Inflammatory macrophage treated with lipopolysaccharide for 1 hour (primary cell): ENCODE measurements around the gene GEN1.

Experiments used
- DNase-seq, 2 donors: peaks; one replicate each; pipeline ENCODE4 v3.0.0-alpha.2; 2020 to 2022

The GEN1 gene

DNA sequence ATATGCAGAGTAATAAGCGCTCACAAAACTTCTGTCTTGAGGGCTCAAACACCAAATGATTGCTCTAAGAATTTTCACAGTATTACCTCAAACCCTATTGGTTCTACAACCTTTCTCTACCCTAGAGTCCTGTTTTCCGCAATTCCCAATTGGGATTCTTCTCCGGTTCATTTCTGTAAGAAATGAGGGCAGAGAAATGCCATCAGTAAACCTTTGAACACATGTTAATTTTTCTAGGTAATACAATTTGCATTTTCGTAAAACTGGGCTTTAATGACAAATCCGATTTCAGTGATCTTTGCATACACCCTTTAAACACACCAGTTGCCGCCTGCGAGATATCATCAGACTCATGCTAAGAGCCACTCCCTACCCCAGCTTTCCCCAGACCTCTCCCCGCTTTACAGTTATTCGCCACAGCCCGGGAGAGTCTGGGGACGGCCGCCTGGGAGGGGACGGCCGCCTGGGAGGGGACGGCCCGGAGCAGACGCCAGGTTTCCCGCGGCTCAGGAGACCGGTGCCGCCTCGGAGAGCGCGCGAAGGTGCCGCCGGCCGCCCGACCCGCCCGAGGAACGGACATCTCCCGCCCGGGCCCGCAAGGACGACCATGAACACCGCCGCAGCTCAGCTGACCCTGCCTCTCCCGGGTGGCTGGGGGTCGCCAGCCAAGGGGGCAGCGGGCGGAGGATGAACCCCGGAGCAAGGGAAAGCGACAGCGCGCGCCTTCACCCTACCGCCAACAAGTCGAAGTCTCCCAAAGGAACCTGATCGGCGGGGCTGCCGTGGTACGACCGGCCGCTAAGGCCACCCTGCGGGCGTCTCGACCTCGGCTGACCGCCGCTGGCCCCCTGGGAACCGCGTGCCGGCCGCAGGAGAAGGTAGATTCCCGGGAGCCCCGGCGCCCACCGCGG, 791 bp upstream of the GEN1 start:
- DNase-seq = peak; percentile 29 to 47

DNA sequence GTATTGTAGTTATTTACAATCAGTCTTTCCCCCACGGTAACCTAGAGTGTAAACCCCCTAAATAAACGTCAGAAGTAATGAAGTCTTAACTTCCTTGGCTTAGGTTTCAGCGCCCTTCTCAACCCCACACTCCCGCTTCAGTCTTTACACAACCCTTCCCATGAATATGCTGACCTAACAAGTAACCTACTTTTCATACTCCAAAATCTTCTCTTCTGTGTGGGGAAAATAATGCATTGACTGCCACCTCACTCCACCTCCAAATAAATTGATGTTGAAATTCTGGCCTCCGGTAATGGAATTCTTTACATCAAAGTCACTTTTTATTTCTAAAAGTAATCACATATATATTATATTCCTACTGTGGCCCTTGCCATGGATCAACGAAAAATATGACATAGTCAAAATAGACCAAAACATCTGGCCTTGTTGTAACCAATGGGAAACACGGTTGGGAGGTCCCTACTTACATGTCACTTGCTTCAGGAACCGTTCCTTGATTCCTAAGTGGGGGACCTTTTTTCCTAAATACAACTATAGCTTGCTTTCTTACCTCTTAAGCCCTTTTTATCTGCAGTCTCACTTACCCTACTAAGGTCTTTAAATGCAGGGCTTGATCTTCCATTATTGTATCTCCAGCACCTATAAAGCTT, 961 bp downstream of the GEN1 start:
- peak in 1 of 2 donors; percentile 9 for DNase-seq

DNA sequence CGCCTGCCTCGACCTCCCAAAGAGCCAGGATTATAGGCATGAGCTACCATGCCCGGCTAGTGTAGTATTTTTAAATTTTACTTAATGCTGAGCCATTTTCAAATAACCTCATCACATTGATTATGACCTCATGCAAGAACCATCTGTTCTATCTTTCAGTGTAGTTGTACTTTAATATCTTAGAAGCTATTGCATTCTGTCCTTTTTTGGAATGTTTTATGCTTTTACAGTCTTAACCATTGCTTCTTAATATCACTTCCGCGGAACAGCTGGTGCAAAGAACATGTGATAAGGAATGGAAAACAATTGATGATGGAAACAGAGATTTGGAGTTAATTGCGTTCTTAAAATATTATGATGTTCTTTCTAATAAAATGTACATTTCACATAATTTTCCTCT, 2.7 kb downstream of the GEN1 start:
- no peak for DNase-seq

GRCh38 chr2:17757321-17757720, 3.4 kb downstream of the GEN1 start:
- no peak for DNase-seq

- DNase-seq = no peak
Observed at GRCh38 chr2:17758118-17758517, 4.2 kb downstream of the GEN1 start.

GRCh38 chr2:17759805-17760204, 5.9 kb downstream of the GEN1 start:
- DNase-seq = peak; percentile 47 to 70

- peak; percentile 17 to 28 for DNase-seq
Observed at GRCh38 chr2:17762451-17762850, 8.5 kb downstream of the GEN1 start.

GRCh38 chr2:17763641-17764333, 9.8 kb downstream of the GEN1 start:
- DNase-seq = peak; percentile 21 to 47

- DNase-seq = no peak
Observed at GRCh38 chr2:17765398-17765797, 11.5 kb downstream of the GEN1 start.

DNA sequence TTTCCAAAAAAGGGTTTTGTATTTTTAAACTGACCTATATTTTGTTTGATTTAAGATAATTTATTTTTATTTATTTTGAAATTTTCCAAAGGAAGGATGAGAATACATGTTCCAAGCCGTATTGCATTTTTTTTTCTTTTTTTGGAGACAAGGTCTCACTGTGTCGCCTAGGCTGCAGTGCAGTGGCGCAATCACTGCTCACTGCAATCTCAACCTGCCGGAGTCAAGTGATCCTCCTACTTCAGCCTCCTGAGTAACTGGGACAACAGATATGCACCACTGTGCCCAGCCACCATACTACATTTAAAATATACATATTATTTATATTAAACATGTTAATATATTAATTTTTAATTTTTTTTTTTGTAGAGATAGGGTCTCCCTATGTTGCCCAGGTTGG, 15.0 kb downstream of the GEN1 start:
- no peak for DNase-seq

DNA sequence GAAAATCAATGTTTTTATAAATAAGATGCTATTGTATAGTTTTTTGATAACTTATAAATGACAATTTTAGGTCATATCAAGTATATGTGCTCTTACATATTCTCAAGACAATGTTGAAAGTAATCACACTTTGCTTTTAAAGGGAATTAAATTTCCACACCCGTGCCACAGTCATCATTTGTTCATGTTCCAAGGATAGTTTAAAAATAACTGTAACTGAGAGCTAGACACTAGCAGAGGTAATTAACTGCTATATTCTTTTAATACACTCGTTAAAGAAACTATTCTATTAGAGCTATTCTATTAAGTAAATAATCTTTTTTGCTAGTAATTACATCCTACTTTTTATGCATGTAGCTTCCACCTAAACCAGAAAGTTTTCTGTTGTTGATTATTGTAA, 18.0 kb downstream of the GEN1 start:
- no peak for DNase-seq

DNA sequence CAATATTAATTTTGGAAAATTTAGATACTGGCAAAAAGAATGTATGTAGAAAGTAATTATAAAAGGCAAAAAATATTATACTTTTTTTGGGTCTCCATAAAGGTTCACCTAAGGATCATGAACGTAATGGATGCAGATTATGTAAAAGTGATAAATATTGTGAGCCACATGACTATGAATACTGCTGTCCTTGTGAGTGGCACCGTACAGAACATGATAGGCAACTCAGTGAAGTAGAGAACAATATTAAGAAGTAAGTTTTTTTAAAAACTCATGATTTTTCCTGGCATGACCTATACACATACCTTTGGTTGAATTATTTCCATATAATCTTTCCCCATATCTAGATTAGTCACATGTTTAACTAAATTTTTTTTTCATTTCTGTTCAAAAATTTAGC, 18.6 kb downstream of the GEN1 start:
- DNase-seq = no peak

- DNase-seq = no peak
Observed at GRCh38 chr2:17780546-17780945, 26.6 kb downstream of the GEN1 start.

GRCh38 chr2:17781482-17781881, 27.5 kb downstream of the GEN1 start:
- DNase-seq = no peak

GRCh38 chr2:17786727-17787126, 32.8 kb downstream of the GEN1 start:
- no peak for DNase-seq

DNA sequence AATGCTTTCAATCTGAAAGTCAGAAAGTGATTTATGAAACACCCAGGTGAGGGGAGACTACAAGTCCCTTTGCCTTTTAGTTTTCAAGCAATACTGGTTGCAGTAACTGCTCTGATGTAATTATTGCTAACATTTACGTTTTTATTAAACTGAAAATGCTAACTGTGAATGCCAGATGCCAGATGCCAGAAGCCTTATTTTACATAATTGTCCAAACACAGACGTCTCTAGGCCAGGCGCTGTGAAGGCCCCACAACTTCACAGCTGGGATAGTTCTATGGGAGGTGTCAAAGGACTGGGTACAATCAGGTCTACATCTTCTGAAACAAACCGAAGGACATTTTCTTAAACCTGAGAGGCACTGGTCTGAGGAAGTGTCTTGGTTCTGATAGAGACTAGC, 34.8 kb downstream of the GEN1 start:
- no peak for DNase-seq

GRCh38 chr2:17790536-17790935, 36.6 kb downstream of the GEN1 start:
- DNase-seq = no peak

- DNase-seq = no peak
Observed at GRCh38 chr2:17791121-17791816, 37.3 kb downstream of the GEN1 start.

- no peak for DNase-seq
Observed at GRCh38 chr2:17791817-17792130, 37.8 kb downstream of the GEN1 start.

- DNase-seq = no peak
Observed at GRCh38 chr2:17792515-17792914, 38.6 kb downstream of the GEN1 start.

DNA sequence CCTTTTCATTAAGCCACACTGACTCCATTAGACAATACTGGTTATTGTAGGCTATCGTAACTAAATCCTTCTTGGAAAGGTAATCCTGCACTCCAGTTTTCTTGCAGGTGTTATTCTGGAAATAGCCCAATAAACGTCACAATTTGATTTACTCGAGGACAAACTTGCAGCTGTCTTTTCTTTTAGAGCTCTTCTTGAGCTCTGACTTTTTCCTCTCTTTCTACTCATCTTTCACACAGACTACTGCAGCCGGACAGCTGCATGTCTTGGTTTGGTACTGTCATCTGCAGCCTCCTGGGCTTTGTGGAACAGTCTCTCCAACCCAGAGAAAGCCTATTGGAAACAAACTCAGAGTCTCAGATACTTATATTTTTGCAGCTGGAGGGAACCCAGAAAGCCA, 39.4 kb downstream of the GEN1 start:
- DNase-seq = no peak

DNA sequence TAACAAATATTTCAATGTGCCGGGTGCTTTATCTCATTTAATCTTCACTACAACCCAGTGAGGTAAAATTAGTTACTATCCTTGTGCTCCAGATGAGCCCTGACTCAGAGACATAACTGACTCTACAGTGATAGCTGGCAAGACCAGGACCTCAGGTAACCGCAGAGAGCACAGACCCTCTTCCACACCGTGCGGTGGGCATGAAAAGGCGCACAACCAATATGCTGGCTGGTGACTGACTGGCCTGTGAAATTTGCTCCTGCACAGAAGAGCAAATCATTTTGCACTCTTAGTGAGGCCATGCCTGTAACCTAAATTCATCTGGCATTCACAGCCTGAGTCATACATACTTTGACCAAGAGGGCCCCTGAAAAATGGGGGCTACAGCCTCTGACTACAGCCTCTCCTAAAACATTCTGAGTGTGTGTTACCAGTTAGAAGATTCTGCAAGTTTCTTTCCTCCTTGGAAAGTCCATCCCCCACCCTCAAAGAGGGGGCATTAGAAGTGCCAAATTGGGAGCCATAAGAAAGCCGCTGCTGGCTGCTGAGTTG, 39.9 kb downstream of the GEN1 start:
- no peak for DNase-seq

GRCh38 chr2:17795309-17795708, 41.4 kb downstream of the GEN1 start:
- DNase-seq = no peak
